ENCODE measurements around the gene CFAP141. TPM values are rescaled to one million over a fixed set of nuclear protein-coding genes. Genes with fewer than 3 reads are reported as not detected.
A peak's percentile ranks its signal among the peaks of the same experiment; 100 is the strongest.
"Not testable (repeated sequence)": the region's sequence is repeated elsewhere in the genome, so short reads cannot be mapped to it uniquely, and the experiment has no call there.

The CFAP141 gene
- total RNA-seq, 1 donor from 2014 or later: not detected

GRCh38 chr1:154213274-154213673, 7.1 kb upstream of the CFAP141 start:
- no peak for DNase-seq
- no peak for ATAC-seq (ENCODE audit: poor library complexity)
- intact Hi-C loops (cut with DNase I): no loop called here

GRCh38 chr1:154212083-154212482, 6.0 kb upstream of the CFAP141 start:
- ATAC-seq (ENCODE audit: poor library complexity) (peak; percentile 85), DNase-seq (peak; percentile 57)
- intact Hi-C loops (cut with DNase I): no loop called here

GRCh38 chr1:154208677-154209388, 2.7 kb upstream of the CFAP141 start:
- ATAC-seq (ENCODE audit: poor library complexity): no peak
- intact Hi-C loops (cut with DNase I): loop anchor here (10.0 kb wide), 1 partner anchor 56 kb away; no protein-coding TSS in a partner anchor
- no peak for DNase-seq

- no peak for DNase-seq
- no peak for ATAC-seq (ENCODE audit: poor library complexity)
- intact Hi-C loops (cut with DNase I): loop anchor here (10.0 kb wide), 1 partner anchor 58 kb away; no protein-coding TSS in a partner anchor
Observed at GRCh38 chr1:154207262-154207661, 1.1 kb upstream of the CFAP141 start.

GRCh38 chr1:154205778-154206177, 355 bp downstream of the CFAP141 start:
- ATAC-seq (ENCODE audit: poor library complexity); DNase-seq: not testable (repeated sequence)
- intact Hi-C loops (cut with DNase I): loop anchor here (10.0 kb wide), 1 partner anchor 59 kb away; no protein-coding TSS in a partner anchor

- DNase-seq: no peak
- ATAC-seq (ENCODE audit: poor library complexity): no peak
- intact Hi-C loops (cut with DNase I): no loop called here
Observed at GRCh38 chr1:154199563-154199879, 6.6 kb downstream of the CFAP141 start.

- ATAC-seq (ENCODE audit: poor library complexity) (peak; percentile 84), DNase-seq (no peak)
- intact Hi-C loops (cut with DNase I): no loop called here
Observed at GRCh38 chr1:154198756-154199562, 7.2 kb downstream of the CFAP141 start.

GRCh38 chr1:154193821-154194220, 12.3 kb downstream of the CFAP141 start:
- no peak for DNase-seq
- intact Hi-C loops (cut with DNase I): no loop called here

GRCh38 chr1:154192476-154192875, 13.7 kb downstream of the CFAP141 start:
- ATAC-seq (ENCODE audit: poor library complexity): no peak
- intact Hi-C loops (cut with DNase I): no loop called here

More at GRCh38 chr1:154193821-154194220, 12.3 kb downstream of the CFAP141 start:
- peak; percentile 20 for ATAC-seq (ENCODE audit: poor library complexity)

GRCh38 chr1:154191990-154192461, 14.1 kb downstream of the CFAP141 start, which contains the start of gene TPM3:
TPM3 (minus strand) TSS chr1:154192100; CDS start chr1:154192018, 82 bp downstream.
- intact Hi-C loops (cut with DNase I): no loop called here
- ATAC-seq (ENCODE audit: poor library complexity): no peak
- DNase-seq: no peak

More at GRCh38 chr1:154192476-154192875, 13.7 kb downstream of the CFAP141 start:
- no peak for DNase-seq

GRCh38 chr1:154190550-154190949, 15.6 kb downstream of the CFAP141 start:
- intact Hi-C loops (cut with DNase I): no loop called here
- ATAC-seq (ENCODE audit: poor library complexity) (peak; percentile 25), DNase-seq (no peak)

GRCh38 chr1:154186852-154187501, 19.2 kb downstream of the CFAP141 start:
- DNase-seq (no peak), ATAC-seq (ENCODE audit: poor library complexity) (no peak)
- intact Hi-C loops (cut with DNase I): no loop called here

- DNase-seq: peak; percentile 48
- intact Hi-C loops (cut with DNase I): no loop called here
- no peak for ATAC-seq (ENCODE audit: poor library complexity)
Observed at GRCh38 chr1:154186177-154186576, 20.0 kb downstream of the CFAP141 start.

GRCh38 chr1:154183046-154183915, 22.9 kb downstream of the CFAP141 start:
- peak; percentile 97 for DNase-seq
- ATAC-seq (ENCODE audit: poor library complexity): peak; percentile 98
- intact Hi-C loops (cut with DNase I): no loop called here

GRCh38 chr1:154182344-154183045, 23.6 kb downstream of the CFAP141 start:
- intact Hi-C loops (cut with DNase I): no loop called here
- peak; percentile 88 for DNase-seq

GRCh38 chr1:154181944-154182343, 24.2 kb downstream of the CFAP141 start:
- DNase-seq (no peak), ATAC-seq (ENCODE audit: poor library complexity) (no peak)
- intact Hi-C loops (cut with DNase I): no loop called here

More at GRCh38 chr1:154182344-154183045, 23.6 kb downstream of the CFAP141 start:
- peak; percentile 63 for ATAC-seq (ENCODE audit: poor library complexity)

- intact Hi-C loops (cut with DNase I): no loop called here
- DNase-seq (peak; percentile 48), ATAC-seq (ENCODE audit: poor library complexity) (no peak)
Observed at GRCh38 chr1:154179946-154180687, 26.0 kb downstream of the CFAP141 start.

All from Right ventricle myocardium superior (tissue), 1 donor.